Nucleus accumbens (tissue), 56 donors: Measurements from ENCODE around the gene KLF13.

Experiments
- DNase-seq, 56 donors: peaks; one replicate each; lab custom pipeline; 2025; lab: John Stamatoyannopoulos, UW

KLF13 gene

DNA sequence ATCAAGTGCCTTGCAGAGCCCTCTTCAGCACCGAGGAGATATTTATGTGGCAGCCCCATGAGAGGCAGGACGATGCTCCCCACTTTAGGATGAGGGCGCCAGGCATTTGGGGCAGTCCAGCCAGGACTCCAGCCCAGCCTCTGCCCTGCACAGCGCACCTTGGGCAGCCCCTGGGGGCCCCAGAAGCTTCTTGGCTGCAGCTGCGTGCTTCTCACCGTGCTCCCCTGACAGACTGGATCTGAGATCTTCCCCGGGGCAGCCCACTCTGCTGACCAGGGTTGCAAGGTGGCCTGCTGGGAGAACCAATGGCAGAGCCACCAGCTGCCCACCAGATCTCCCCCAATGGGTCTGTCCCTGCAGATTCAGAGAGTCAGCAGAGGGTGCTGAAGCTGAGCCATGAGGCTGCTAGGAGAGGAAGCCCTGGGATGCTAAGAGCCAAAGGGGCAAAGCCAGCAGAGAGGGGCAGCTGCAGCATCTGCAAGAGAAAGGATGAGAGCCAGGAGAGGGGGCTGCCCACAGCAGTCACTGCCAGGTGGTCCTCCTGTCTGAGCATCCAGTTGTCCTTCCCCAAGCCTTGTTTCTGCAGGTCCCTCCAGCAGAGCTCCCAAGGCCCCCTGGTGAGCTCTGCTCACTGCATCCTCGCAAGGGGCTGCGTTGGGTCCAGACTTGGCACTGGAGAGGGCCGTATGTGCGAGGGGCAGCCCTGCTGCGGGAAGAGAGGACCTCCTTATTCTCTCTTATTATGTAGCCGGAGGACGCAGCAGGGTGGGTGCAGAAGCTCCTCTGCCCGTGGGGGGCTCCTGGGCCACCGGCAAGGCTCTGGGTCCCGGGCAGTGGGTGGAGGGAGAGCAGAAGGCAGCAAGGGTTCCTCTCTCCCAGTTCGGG lies 14.7 kb upstream of the KLF13 start:
- DNase-seq: no peak

- DNase-seq: no peak
These were observed 13.4 kb upstream of the KLF13 start for GRCh38 chr15:31313223-31313622.

DNA sequence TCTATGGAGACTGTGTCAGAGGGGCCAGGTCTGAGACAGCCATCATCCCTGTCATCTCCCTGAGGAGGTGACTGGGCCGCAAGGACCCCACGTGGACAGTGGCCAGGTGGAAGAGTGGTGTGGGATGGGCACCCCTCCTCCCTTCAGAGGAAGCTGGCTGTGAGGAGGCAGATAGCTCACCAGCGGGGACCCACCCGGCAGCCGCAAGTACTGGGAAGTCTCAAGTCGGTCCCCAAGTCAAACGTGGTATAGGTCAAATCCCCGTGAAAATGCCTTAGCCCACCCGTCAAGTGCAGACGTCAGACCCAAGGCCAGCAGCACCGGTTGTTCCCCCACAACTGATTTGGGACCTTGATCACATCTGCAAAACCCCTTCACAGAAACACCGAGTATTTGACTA lies 12.3 kb upstream of the KLF13 start:
- DNase-seq: no peak

DNA sequence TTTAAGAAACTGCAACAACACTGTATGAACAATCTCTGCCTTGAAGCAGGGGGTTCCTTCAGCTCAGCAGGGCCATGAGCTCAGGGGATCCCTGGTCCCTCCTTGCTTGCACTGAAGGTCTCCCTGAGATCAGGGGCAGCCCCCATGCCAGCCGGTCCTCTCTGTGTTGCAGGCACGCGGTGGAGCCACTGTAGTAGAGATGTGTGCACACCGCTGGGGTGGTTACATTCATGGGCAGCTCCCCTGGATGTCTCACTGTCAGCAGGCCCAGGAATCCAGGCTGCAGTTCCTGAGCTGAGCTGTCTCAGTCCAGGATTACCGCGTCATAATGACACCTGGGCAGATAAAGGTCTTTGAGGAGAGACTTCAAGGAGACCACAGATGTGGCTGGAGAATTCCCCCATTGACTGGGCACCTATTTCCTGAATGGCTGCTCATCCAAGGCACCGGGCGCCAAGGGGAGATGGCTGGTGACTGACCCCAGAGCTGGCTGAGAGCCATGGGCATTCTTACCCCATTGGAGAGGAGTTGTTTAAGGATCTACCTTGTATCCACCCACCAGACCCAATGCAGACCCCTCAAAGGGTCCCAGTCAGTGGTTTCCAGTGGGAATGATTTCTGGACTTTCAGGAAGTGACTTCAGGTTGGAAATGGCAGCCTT lies 10.4 kb upstream of the KLF13 start:
- DNase-seq: no peak

GRCh38 chr15:31317017-31317416 lies 9.6 kb upstream of the KLF13 start:
- no peak for DNase-seq

DNA sequence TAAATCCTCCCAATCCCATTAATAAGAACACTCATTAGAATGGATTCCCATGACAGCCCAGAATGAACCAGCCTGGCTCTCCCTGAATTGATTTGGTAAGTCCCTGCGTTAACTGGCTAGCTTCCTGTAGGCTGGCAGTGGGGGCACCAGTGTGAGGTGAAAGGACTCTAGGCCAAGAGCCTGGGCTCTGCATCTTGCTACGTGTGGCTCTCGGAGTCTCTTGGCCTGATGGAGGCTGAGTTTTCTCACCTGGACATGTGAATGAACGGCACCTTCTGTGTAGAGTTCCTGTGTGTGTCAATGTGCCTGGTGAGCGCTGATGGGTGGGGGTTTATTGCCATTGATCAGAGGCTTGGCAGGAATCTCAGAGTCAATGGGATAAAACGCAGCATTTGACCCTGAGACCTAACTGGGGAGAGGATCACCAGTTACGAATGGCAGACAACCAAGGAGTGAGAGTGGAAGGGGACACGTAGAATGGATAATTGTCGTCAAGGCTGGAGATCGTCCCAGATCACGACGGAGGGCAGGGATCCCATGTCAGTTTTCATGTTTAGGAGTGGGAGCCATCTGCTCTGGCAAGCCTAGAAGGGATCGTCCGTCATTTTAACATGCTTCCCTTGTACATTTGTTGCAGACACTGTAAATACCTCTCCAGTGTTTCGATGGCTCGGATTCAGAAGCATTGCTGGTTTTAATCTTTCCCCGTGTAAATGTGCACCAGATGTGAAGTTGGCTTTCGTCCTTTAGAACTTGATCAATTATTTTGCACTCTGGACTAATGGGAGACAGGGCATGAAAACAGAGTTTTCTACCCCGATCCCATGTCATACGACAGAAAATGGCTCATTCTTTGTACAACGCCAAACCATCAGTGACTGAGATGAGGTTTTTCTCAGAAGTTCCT lies 9.0 kb upstream of the KLF13 start:
- DNase-seq: no peak

DNA sequence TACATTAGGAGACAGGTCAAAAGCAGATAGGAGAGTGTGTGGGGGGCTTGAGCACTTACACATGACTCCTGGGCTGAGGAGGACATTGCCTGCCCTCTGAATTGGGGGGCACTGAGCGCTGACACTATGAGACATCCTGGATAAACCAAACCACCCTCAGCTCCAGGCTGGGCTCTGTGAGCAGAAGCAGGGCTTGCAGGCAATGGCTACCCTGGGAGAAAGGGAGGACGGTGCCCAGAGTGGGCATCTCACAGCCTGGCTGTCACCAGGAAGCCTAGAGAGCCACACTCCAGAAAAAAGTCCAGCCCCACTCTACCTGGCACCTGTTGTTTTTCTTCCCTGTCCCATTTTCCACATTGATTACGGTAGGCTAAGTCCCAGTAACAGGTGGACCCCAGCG lies 8.2 kb upstream of the KLF13 start:
- DNase-seq: no peak

DNA sequence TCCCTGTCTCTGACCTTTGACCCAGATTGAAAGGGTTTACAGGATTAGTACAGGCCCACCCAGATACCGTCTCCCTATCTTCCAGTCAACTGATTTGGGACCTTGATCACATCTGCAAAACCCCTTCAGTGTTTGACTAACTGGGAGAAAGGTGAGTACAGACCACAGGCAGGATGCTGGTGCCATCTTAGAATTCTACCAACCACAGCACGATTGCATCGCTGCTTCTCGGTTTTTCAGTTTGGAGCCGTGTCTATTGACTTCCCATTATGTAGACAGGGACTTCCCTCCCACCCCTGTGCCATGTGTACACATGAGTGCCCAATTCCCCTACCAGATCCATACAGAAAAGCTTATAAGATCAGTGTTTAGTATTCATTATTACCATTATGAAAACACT lies 6.6 kb upstream of the KLF13 start:
- no peak for DNase-seq

DNA sequence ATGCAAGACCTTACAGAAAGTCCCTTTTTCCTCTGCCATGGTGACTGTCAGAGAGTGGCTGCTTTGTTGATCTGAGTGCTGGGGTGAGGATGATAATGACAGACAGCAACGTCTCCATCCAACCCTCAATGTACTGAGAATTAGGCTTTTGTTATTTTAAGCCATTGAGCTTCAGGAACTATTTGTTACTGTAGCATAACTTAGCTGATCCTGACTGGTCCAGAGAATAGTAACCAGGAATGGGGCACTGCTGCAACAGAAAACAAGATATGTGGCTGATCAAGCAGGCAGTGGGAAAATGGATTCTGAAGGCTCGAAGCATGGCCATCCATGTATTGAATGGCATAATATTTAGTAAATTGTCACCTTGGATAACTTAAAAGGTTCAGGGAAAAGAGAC lies 5.2 kb upstream of the KLF13 start:
- DNase-seq: no peak

DNA sequence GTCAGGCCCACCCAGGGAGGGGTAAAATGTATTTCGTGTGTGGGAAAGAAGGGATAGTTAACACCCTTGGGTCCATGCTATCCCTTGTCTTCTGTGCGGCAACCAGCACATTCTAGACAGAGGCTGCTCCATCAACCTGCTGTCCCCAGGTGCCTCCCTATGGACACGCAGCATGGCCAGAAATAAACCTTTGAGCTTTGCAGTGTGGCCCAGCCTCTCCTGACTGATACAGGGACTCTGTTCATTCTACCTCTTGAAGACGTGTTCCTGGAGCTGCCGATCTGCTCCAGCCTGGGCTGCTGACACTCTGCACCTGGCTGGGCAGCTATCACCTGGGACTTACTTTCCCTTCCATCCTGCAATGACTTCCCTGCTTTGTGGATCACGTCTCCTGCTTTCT lies 4.1 kb upstream of the KLF13 start:
- DNase-seq: no peak

DNA sequence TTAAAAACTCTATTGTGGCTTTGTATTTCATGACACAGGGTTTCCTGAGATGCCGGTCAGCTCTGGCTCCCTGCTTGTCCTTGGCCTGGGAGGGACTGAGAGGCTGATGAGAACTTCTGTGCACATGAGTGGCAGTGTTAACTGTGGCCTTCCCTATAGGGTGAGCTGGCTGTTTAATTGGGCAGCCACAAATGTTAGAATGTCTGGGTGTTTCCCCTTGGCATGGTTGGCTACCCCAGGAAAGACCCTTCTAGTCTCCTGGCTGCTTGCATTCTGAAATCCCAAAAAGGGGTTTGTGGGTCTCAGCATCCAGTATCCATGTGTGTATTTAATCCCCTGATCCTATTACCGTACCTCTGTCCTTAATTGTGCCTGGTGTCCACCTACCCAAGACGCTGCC lies 3.0 kb upstream of the KLF13 start:
- no peak for DNase-seq

DNA sequence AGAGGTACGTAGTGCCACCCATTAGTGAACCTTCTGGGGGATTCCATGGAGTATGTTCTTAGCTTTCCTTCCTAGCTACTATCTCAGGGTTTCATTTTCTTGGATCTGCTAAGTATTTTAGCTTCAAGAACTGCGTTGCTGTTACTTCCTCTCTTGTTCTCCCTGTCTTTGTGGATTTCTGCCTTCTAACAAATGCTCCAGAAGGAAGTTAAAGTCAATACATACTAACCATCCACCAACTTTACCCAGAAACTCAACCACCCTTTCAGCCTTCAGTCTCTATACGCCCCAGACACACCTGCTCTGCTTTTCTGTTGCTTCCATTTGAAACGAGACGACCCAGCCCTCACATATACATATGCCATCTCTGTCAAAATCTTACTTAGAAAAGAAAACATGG lies 2.4 kb upstream of the KLF13 start:
- DNase-seq: no peak

GRCh38 chr15:31324806-31325594 lies 1.6 kb upstream of the KLF13 start:
- DNase-seq: no peak

GRCh38 chr15:31325595-31326155 lies 960 bp upstream of the KLF13 start:
- peak in 51 of 56 donors; percentile 43 to 91 (median 78) for DNase-seq

DNA sequence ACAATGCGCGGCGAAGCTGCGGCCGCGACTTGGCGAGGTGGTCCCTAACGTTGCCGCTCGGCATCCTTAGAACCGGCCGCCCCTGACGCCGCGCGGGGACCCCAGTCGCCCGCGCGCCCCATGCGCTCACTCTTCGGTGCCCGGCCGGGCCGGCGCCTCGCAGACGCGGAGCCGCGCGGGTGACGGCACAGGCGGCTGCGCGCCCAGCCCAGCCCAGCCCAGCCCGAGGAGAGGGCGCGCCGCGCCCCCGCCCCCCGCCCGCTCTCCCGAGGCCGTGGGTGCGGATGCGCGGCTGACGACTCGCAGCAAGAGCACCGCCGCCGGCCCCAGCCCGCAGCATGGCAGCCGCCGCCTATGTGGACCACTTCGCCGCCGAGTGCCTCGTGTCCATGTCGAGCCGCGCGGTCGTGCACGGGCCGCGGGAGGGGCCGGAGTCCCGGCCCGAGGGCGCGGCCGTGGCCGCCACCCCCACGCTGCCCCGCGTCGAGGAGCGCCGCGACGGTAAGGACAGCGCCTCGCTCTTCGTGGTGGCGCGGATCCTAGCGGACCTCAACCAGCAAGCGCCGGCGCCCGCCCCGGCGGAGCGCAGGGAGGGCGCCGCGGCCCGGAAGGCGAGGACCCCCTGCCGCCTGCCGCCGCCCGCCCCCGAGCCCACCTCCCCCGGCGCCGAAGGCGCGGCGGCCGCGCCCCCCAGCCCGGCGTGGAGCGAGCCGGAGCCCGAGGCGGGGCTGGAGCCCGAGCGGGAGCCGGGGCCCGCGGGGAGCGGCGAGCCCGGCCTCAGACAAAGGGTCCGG lies 437 bp downstream of the KLF13 start:
- peak in 43 of 56 donors; percentile 43 to 90 (median 80) for DNase-seq

DNA sequence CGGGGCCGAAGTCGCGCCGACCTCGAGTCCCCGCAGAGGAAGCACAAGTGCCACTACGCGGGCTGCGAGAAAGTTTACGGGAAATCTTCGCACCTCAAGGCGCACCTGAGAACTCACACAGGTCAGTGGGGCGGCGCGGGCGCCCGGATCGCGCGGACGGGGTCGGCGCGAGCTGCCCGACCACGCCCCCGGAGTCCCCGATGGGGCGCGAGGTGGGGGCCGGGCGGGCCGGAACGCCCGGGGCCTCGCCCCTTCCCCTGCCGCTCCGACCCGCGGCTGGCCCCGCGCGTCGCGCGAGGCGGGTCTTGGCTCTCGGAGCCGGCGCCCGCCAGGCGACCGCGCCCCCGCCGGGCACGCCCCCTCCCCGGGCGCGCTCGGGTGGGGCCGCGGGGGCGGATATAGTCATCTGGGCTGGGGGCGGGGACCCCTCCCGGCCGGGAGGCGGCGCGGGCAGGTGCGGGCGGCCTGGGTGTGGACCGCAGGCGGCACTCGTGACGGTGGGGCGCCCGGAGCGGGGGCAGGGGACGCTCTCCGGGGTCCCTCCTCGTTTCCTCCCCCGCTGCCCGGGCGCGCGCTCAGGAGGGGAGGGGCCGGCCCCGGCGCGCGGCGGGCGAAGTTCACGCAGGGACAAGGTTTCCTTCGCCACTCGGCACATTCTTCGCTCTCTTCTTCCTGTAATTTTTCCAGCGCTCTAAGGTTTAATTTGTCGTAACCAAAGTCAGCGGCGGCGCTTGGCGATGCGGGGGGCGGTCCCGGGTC lies 1.2 kb downstream of the KLF13 start:
- DNase-seq: peak in 29 of 56 donors; percentile 15 to 76 (median 43)

DNA sequence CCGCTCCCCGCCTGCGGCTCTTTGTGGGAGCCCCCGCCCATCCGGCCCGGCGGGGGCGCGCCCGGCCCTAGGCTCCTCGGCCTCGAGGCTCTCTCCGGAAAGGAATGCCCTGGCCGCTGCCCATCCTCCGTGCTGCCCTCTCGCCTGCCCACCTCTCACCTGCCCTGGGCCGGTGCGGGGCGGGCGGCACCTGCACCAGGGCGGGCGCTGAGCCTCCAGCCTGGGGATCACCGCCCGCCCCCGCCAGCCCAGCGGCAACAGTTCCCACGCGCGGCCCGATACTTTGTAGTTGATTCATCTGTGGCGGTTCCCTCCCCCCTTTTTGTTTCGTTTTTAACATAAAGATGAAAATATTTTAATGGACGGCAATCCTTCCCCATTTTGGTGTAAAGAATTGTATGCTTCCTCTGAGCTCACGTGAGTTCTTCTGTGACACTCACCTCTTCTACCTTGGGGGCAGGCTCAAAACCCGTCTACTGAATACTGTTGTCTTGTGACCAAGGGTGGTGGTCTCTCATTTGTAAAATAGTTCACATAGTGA lies 1.9 kb downstream of the KLF13 start:
- DNase-seq: peak in 5 of 56 donors; percentile 52 to 76 (median 56)
